Bone marrow (tissue), 2 donors: ENCODE results near the gene CLDN11.

Experiments
- DNase-seq, 2 donors: peaks; one replicate each; lab custom pipeline; 2025; lab: John Stamatoyannopoulos, UW

Gene CLDN11

DNA sequence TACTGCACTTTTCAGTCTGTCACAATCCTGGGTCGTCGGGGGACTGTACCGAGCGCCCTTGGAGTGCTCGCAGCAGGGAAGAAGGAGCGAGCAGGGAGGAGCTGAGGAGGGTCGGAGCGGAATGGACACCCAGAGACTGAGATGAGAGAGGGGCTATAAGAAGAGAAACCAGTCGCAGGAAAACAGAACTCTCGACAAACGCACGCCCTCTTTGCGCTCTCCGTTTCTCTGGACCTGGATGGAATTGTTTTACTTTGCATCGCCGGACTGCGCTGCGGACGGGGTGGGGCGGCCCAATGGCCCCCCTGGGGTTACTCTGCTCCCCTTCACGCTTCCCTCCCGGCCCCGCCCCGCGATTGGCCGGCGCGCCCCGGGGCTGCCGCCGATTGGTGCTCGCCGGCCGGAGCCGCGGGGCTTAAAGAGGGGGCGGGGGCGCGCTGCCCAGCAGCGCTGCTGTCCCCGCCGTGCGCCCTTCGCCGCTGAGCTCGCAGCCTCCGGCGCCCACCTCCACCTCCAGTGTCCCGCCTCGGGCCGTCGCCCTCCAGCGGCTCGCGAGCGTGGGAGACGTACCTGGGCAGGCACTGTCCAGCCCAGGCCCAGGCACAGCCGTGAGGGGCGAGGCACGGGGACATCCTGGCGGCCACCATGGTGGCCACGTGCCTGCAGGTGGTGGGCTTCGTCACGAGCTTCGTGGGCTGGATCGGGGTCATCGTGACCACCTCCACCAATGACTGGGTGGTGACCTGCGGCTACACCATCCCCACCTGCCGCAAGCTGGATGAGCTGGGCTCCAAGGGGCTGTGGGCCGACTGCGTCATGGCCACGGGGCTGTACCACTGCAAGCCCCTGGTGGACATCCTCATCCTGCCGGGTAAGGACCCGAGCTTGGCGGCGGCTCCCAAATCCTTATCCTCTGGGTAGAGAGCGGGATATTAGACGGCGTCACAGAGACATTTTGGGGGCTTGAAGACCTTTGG is at the start of gene CLDN11:
CLDN11 (plus strand) TSS at position 447 of the 977 bp plus-strand sequence; CDS start at position 646, 199 bp downstream.
- no peak for DNase-seq

DNA sequence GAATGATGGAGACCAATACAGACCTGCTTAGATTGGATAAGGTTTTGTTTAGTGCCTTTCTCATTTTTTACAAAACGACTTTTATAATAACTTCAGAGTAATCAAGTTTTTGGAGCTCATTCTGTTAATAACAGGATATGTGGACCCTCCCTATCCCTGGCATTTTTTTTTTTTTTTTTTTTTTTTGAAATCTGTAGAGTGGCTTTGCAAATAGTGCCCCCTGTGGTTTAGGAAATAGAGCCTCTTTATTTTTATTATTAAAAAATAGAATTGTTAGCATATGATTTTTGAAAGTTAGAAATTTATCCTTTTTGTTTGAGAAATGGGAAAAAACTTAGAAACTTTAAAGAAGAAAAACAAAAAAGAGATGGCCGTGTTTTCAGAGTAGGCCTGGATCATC is 49.7 kb upstream of the CLDN11 start:
- DNase-seq: no peak

DNA sequence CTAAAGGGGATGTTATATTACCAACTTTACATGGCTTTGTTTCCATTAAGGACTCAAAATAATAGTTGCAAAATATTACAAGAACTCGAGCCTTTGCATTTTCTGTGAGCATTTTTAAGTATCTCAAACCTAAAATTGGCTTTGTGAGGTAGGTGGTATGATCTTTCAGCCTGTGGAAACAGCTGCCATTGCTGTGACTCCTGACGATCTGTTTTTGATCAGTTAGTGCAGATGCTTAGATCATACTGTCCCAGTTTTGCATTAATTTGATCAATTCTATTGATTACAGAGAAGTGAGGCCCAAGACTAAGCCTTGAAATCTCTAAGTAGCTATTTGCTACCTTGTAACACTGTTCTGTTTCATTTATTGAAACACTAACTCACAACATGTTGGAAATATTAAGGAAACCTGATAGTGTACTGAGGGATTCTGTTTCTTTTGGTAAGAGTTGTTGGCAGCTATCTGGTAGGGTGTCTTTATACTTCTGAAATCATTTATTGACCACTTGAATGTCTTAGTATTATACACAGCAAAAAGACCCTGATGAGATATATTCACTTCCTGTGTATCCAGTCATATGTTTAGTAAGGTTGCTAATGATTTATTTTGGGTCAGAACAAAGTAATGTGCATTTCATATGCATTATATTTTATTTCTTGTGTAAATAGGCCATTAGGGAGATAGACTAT is 46.3 kb upstream of the CLDN11 start:
- DNase-seq: no peak

DNA sequence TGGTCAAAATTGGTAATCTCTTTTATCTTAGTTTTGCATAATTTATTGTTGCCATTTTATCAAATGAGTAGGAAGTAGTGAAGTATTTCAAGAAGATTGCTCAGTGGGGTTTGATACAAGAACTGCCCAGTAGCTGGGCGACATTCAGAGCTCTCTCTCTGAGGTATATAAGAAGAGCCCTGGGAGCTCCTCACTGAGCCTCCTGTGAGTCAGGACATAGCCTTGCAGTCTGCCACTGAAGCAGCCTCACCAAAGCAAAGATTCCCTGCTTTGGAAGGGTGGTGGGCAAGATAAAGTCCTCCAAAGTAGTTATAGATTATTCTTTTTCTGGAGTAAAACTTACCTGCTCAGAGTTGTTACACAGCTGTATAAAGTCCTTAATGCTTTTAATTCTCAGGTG is 35.1 kb upstream of the CLDN11 start:
- no peak for DNase-seq

DNA sequence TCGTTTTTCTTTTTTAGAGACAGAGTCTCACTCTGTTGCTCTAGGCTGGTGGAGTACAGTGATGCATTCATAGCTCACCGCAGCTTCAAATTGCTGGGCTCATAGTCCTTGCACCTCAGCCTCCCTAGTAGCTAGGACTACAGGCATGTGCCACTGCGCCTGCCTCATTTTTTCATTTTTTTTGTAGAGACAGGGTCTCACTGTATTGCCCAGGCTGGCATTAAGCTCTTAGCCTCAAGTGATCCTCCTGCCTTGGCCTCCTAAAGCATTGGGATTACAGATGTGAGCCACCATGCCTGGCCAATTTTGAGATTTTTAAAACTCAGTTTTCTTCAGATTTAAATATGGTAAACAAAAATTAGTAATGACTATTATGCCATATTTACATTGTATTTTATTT is 32.2 kb upstream of the CLDN11 start:
- DNase-seq: no peak

DNA sequence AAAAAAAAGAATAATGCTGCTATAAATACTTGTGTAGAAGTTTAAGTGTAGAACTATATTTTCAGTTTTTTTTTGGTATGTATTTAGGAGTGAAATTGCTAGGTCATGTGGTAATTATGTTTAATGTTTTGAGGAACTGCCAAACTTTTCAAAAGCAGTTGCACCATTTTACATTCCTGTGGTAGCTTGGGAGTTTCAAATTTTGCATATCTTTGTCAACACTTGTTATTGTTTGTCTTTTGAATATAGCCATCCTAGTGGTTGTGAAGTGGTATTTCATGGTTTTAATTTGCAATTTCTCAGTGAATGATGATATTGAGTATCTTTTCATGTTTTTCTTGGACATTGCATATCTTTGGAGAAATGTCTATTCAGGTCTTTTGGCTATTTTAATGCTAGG is 30.7 kb upstream of the CLDN11 start:
- DNase-seq: no peak

DNA sequence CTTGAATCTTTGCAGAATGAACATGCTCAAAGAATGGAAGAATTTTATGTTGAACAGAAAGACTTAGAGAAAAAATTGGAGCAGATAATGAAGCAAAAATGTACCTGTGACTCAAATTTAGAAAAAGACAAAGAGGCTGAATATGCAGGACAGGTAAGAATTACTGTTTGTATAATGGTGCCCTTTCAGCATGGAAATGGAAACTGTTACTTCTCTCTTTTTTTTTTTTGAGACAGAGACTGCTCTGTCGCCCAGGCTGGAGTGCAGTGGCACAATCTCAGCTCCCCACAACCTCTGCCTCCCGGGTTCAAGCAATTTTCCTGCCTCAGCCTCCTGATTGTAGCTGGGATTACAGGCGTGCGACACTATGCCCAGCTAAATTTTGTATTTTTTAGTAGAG is 27.6 kb upstream of the CLDN11 start:
- no peak for DNase-seq

DNA sequence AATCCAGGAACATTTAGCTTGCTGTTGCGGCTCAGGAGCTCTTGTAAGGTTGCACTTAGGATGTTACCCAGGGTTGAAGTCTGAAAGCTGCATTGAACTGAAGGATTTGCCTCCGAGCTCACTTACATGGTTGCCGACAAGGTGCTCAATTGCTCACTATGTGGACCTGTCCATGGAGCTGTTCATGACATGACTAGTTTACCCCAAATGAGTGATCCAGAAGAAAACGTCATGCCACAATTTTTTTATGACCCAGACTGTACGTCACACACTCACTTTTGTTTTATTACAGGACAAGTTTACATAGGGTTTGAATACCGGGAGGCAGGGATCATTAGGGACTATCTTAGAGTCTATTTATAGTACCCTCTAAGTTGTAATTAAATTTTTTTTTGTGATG is 21.0 kb upstream of the CLDN11 start:
- DNase-seq: no peak

DNA sequence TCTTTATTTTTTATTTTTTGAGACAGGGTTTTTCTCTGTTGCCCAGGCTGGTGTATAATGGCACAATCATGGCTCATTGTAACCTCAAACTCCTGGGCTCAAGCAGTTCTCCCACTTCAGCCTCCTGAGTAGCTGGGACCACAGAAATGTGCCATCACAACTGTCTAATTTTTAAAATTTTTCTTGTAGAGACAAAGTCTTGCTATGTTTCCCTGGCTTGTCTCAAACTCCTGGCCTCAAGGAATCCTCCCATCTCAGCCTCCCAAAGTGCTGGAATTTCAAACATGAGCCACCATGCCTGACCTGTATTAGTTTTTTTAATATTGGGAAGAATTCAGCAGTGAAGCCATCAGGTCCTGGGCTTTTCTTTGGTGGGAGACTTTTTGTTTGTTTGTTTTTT is 13.6 kb upstream of the CLDN11 start:
- no peak for DNase-seq

DNA sequence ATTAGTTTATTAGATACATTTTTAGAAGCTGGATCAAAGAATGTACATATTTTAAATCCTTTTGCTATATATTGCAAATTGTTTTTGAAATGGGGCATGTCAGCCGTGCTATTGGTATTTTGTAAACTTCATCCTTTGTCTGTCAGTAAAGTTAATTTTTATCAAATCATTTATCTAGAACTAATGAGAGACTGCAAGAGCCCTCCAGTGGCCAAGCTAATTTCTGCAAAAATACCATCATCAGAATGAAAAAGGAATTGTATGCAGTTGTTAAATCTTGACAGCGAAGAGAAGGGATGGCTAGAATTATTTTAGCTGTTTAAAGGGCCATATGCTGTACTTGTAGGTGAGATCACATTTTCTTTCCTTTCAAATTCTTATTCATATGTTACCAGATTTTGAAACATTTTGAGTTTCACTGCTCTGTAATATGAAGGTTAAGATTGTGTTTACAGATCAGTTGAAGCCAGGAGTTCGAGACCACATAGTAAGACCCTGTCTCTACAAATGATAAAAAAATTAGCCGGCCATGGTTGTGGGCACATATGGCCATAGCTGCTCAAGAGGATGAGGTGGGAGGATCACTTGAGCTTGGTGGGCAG is 8.1 kb upstream of the CLDN11 start:
- DNase-seq: peak in 1 of 2 donors; percentile 2

DNA sequence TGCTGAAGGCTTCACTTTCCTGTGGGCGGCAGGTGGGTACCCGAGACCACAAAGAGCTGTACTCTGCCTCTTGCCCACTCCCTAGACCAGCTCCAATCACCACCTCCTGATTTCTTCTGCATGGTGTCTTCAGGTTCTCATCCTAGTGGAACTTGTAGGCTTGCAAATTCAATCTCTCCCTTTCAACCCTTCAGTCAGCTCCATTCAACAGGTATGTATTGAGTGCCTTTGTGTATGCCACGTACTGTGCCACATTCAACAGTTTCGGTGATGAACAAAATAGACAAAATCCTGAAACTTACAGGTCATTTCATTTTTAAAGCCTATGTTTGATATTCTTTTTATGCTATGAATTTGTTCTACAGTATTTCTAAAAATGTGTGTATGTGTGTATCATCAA is 5.4 kb upstream of the CLDN11 start:
- DNase-seq: no peak

DNA sequence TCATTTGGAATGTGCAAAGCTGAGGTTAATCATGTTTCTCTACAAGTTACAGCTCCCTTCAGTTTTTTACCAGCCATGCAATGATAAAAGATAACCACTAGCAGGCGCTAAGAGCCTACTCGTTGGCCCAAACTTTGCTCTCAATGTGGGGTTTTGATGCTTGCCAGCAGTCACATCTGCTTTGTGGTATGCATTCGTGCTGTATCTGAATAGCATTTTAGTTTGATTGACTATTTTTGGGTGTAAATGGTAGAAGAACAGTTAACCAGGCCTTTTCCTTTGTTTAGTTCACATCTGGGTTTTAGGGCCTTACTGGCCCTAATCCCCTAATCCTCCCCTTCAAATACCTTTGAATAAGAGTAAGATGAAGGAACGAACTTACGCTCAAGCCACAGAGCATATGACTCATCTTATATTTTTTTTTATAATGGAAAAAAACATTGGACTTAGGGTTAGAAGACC is 4.4 kb upstream of the CLDN11 start:
- peak in 1 of 2 donors; percentile 30 for DNase-seq

DNA sequence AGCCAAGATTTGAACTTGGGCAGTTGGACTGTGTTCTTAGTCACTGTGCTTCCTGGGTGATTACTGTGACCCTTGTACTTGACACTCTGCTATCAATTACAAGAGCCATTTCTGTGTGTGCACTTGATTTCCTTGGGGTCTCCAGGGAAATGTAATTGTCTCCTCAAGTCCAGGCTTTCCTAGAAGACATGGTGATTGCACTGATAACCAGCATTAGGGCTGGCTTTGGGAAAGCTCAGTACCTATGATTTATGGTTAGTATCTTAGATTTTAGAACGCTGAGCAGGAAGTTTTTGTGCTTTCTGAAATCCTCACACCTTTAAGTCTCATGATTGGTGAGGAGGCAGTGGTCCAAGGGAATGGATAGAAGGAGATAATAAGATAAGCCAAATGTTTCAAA is 1.6 kb upstream of the CLDN11 start:
- DNase-seq: no peak

DNA sequence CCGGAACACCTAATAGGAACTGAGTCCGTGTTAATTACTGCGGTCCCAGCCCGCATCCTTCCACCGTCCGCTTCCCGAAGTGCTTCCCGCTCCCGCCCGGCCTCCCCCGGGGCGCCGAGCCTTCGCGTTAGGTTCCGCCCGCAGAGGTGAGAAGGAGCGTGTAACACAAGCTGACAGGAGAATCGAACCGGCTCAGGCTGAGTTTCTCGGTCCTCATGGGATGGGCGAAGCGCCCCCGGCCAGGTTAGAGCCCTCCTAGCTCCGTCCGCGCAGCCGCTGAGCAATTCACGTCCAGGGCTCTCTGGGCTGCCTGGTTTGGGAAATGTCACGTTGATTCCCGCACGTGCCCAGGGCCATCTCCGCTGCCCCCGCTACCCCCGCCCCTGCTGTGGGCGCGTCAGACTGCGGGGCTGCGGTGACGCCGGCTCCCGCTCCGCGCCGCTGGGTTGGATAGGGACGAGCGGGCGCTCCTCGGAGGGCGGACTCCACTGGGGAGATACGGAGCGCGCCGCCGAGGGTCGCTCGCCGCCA is 954 bp downstream of the CLDN11 start:
- DNase-seq: no peak

DNA sequence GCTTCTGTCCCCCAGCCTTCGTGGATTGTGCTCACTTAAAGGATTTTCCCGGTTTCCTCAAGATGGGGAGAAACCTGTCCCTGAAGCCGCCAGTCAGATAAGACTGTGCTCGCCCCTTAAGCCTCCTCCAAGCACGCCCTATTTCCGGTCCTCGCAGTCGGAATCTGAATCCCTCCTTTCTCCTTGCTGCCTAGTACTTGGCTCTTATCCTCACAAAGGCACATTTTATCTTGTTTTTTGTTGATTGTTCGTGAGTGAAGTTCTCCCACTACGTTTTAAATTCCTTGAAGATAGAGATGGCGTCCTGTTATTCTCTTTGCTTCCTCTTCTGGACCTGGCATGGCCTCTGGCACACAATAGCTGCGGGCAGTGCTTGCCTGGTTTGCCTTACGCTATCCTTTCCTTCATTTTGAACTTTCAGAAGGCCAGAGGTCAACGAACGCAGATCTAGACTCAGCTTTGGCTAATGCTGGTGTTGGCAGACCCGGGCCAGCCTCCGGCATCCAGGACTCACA is 1.7 kb downstream of the CLDN11 start:
- DNase-seq: no peak

DNA sequence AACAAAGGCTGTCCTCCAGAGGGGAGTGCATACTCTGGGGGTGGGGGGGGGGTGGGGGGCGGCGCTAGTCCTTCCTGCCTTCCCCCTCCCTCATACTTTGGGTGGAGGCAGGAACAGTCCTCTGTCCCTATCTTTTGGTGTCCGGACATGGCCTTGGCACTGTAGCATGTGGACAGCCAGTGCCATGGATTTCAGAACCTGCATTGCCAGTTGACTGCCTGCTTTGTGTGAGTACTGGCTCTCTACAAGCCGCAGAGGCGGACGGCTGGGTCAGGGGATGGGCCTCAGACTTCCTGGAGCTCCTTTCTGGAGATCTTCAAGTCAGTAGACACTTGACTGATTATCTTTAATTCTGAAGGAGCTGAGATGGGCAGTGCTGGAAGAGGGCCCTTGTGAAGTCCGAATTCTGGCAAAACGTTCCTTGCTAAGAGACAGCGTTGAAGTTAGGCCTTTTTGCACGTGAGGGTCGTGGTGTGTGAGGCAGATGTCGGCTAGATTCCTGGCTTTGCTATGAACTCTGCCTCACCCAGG is 2.5 kb downstream of the CLDN11 start:
- no peak for DNase-seq

DNA sequence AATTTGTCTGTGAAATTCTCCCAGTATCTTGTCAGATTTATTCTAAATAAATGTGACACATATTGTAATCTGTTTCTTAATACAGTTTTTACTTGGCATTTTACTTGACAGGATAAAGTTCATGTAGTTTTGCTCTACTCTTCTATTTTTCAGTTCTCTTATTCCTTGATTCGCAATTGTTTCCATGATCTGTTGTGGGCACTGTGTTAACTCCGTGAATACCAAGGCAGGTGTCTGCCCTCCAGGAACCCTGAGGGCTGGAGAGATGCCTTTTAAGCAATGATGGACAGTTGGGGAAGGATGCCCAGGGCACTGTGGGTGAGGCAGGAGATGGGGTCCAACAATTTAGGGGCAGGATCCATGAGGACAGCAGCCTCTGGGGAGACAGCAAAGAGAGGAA is 3.1 kb downstream of the CLDN11 start:
- no peak for DNase-seq

DNA sequence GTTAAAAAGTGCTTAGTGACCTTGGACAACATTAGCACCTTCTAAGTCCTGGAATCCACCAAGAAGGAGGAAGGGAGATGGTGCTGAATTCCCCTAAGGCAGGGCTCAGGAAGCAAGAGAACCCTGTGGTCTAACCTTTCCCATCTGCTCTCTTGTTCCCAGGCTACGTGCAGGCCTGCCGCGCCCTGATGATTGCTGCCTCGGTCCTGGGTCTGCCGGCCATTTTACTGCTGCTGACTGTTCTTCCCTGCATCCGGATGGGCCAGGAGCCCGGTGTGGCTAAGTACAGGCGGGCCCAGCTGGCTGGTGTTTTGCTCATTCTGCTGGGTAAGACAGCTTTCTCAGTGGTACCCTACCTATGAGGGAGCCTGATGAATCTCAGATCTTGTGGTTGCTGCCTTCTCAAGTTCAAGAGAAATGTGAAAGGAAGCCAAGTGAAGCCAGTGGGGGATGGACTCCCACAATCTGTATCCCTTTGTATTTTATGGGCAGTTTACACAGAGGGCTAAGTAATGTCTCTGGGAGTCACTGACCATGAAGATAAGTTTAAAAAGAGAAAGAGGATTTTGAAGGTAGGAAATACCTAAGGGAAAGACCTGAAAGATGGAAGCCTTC is 4.4 kb downstream of the CLDN11 start:
- no peak for DNase-seq

DNA sequence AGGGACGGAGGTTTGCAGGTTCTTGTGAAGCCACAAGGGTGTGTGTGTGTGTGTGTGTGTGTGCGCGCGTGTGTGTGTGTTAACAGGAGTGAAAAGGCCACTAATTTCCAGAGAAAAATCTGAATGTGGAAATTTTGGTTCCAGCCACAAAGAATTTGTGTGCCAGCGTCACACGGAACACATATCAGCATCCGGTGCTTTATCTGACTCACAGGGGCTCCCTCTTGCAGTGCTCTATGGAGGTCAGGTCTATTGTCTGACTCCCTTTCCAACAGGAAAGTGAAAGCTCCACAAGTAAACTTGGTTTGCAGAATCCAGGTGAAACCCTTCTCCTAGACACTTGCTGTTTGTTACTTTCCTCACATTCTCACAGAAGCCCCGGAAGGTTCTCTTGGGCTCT is 6.2 kb downstream of the CLDN11 start:
- DNase-seq: no peak

DNA sequence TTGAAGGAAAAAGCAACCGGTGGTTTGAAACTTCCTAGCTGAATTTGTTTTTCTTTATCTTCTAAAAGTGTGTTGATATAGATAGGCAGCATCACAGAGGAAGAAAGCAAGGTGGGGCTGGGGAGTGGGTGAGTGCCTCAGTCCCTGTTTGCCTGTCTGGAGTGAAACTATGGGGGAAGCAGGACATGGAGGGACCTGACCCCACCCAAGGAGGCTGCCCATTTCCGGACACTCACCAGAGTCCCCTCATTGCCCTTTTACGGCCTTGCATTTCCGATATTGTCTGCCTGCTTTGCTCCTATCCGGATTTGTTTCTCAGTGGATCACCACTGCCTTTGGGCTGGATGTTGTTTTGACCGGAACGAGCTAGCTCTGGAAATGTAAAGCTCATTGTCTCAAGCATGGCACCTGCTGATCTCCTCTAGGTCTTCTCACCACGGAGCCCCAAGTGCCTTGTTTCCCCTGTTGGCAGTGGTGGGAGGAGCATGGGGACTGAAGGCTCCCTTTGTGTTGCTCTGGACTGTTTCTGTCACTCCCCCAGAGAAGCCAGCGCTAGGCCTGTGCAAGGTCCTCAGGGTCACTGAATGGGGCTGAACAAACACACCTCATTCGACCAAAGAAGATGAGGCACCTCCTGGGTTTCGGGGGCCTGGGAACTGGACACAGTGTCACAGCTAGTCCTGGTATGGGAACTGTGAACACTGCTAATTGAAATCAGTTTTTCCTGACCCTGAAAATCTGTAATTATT is 7.0 kb downstream of the CLDN11 start:
- DNase-seq: no peak
